GM13977 (cell line): ENCODE data around the gene PXN.

Experiments used
- DNase-seq: peaks from one replicate; pipeline ENCODE4 v3.0.0; 2012; ENCODE audit warnings: low spot score
- CTCF ChIP-seq: IDR thresholded peaks from 2 replicates; pipeline ENCODE4 v1.5.1; 2012; ENCODE audit warnings: mild to moderate bottlenecking, control low read depth; ENCODE audit not compliant: insufficient read depth; ENCODE audit errors: extremely low read depth, missing control alignments
- in situ Hi-C: fragments of 300-500 bp; cut with MboI; formaldehyde crosslinking; loops from one replicate; pipeline ENCODE4 v1.12.0; 2022; ENCODE audit warnings: low sequenced_read_pairs, low pct_unique_long_range_greater_than_20kb, mixed read lengths, inconsistent platforms; ENCODE audit not compliant: unreplicated experiment

Gene PXN

GRCh38 chr12:120225200-120225558 lies 40.4 kb downstream of the PXN start:
- TF ChIP-seq CTCF: no peak
- in situ Hi-C loops: no loop called here
- no peak for DNase-seq

DNA sequence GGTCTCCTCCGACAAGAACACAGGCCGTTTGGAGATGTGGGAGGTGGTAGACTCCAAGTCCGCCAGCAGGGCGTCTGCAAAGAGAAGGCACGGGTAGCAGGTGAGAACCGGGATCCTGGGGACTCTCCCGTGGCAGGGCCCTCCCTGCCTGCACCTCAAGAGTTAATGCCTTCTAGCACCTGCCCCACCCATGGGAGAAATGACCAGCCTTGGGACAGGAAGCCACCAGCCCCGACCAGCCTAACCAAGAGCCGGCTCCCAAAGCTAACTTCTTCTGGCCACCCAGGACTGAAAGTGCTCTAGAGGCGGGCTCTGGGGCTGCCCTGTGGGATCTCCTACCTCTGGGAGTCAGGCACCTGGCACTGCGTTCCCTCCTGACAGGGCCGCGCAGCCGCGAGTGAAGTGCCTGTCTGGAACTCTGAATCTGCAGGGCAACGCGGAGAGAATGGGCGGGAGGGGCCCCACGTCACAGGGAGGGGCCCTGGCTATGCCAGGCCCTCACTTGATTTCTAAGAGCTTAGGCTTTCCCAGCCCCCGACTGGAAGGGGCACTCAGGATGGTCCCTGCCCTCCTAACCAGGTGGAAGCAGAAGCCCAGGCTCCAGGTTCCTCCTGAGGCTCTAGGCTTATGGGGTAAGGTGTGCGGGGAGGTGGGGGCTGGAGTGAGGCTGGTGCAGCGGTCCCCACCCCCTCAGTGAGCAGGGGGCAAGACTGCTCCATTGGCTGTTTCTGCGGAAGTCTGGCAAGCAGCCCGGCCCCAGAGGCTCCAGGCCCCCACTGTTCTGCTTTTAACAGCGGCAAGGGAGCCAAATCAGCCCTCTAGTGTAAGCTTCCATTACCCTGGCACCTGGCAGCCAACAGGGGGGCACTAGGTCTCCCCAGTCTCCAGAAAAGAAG lies 41.0 kb downstream of the PXN start:
- DNase-seq: no peak
- in situ Hi-C loops: no loop called here
- TF ChIP-seq CTCF: no peak

DNA sequence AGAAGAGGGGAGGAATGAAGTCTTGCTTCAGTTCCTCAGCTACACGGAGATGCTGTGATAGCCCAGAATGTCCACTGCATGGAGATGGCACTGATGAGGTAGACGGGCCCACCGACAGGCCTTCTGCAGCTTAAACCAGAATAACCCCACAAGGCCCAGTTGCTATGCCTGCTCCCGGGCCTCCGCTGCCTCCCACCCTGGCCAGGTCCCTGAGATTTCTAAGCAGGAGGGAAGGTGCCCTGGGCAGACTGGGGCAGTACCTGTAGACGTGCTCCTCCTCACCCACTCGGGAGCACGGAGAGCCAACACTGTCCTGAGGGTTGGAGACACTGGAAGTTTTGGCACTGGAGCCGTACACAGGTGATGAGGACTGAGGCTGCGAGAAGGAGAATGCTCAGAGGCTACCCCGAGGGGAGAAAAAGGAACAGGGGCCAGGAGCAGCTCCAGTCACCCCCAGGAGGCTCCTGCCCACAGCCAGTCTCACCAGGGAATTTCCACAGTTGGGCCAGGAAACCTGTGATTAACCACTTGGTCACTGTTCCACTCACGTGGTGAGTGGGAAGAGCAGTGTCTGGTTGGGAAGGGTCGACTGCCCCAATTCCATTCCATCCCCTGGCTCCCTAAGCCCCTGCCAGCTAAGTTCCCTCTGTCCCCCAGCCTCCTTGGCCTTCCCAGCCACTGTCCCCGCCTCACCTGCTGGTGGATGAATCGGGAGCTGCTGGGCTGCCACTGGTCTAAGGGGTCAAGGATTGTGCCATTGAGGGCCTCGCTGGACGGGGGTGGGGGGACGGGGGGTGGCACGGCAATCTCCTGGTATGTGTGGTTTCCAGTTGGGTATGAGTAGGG lies 41.8 kb downstream of the PXN start:
- DNase-seq: no peak
- TF ChIP-seq CTCF: no peak
- in situ Hi-C loops: no loop called here

DNA sequence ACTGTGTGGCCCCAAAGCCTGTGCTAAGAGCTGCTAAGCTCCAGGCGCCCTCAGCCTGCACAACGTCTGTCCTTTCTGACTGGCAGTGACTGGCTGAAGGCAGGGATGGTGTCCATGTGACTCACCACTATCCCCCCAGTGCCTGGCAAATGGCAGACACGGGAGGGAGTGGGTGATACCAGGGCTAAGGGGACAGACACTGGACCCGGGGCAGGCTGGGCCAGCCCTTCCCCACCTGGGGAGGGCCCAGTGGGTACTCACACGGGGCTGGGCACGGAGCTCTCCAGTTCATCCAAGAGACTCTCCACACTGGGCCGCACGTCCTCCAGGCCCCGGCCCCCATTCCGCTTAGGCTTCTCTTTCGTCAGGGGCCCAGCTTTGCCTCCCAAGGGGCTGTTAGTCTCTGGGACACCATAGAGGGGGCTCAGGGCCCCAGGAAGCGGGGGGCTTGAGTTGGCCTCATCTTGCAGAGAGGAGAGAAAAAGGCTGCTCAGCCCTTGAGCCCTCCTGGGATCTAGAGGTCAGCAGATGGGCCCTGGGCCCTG lies 43.2 kb downstream of the PXN start:
- DNase-seq: no peak
- TF ChIP-seq CTCF: no peak
- in situ Hi-C loops: no loop called here

DNA sequence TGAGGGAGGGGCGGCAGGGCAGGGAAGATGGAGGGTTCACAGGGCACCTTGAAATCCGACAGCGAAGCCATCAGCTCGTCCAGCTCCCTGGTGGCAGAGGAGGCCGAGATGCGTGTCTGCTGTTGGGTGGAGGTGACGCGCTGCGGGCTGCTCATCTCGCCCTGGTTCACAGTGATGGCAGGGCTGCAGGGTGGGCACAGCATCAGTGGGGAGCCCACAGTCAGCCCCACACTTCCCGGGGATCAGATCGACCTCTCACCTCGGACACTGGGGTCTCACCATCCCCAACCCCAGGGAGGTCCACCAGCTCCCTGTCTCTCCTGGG lies 44.0 kb downstream of the PXN start:
- DNase-seq: no peak
- in situ Hi-C loops: no loop called here
- TF ChIP-seq CTCF: no peak

GRCh38 chr12:120220838-120221575 lies 44.5 kb downstream of the PXN start:
- no peak for DNase-seq
- no peak for TF ChIP-seq CTCF
- in situ Hi-C loops: no loop called here
